ENCODE data around the gene HIF3A. TPM values are rescaled to one million over a fixed set of nuclear protein-coding genes. Genes with fewer than 3 reads are reported as not detected.
"Not testable (repeated sequence)": the region's sequence is repeated elsewhere in the genome, so short reads cannot be mapped to it uniquely, and the experiment has no call there.

HIF3A gene
- total RNA-seq, 1 donor from 2014 or later, result 0.23 TPM

DNA sequence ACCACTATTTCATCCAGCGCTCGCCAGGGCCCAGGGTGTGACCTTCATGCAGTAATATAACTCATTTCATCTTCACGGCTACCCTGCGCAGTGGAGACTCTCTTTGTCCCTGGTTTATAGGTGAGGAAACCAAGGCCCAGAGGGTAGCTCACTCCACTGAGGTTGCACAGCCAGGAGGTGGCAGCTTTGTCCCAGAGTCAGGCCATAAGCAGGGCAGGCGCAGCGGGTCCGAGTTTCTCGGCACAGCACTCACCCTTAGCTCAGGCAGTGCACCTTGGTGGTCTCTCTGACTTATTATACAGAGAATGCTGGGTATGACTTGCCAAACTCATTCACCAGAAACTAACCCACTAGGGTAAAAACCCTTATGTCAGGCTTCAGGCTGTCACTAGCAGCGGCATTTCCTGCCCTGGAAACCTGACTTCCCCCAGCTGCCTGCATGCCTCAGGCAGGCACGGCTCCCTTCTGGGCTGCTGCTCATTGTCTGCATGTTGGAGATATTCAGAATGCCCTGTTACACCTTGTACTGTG lies 74.6 kb downstream of the HIF3A start:
- H3K4me3 ChIP-seq (ENCODE audit: low read depth, low read length), result no peak overlapping the region
- TF ChIP-seq, protein P1, sequence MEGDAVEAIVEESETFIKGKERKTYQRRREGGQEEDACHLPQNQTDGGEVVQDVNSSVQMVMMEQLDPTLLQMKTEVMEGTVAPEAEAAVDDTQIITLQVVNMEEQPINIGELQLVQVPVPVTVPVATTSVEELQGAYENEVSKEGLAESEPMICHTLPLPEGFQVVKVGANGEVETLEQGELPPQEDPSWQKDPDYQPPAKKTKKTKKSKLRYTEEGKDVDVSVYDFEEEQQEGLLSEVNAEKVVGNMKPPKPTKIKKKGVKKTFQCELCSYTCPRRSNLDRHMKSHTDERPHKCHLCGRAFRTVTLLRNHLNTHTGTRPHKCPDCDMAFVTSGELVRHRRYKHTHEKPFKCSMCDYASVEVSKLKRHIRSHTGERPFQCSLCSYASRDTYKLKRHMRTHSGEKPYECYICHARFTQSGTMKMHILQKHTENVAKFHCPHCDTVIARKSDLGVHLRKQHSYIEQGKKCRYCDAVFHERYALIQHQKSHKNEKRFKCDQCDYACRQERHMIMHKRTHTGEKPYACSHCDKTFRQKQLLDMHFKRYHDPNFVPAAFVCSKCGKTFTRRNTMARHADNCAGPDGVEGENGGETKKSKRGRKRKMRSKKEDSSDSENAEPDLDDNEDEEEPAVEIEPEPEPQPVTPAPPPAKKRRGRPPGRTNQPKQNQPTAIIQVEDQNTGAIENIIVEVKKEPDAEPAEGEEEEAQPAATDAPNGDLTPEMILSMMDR (conservative IDR thresholded peaks at IDR 0.05; ENCODE audit: low read depth, low read length), result no peak
- no peak for DNase-seq (ENCODE audit: low read depth)

DNA sequence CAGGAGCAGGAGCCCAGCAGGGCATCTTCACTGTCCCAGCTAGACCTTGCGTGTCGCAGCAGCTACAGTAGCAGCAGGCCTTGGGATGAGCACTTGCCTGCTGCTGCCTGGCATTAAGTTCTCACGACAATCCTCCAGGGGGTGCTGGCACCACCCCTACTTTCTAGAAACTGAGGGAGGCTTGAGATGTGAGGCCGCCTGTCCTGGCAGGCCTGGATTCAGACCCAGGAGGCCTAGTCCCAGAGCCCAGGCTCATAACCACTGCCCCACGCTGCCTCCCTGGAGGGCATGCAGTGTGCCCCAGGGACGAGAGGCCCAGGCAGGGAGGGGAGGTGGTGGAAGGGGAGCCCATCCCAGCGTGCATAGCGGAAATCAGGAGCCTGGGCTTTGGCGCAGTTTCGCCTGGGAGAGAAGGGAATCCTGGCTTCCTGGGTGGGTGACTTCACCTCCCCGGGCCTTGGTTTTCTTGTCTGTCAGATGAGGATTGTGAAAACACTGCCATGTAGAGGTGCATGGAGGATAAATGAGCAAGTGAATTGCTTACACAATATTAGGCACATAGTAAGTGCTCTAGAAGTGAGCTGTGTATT lies 76.2 kb downstream of the HIF3A start:
- no peak for DNase-seq (ENCODE audit: low read depth)
- TF ChIP-seq, protein P1 (conservative IDR thresholded peaks at IDR 0.05; ENCODE audit: low read depth, low read length), result peak; percentile 46
- H3K4me3 ChIP-seq (ENCODE audit: low read depth, low read length), result no peak overlapping the region

DNA sequence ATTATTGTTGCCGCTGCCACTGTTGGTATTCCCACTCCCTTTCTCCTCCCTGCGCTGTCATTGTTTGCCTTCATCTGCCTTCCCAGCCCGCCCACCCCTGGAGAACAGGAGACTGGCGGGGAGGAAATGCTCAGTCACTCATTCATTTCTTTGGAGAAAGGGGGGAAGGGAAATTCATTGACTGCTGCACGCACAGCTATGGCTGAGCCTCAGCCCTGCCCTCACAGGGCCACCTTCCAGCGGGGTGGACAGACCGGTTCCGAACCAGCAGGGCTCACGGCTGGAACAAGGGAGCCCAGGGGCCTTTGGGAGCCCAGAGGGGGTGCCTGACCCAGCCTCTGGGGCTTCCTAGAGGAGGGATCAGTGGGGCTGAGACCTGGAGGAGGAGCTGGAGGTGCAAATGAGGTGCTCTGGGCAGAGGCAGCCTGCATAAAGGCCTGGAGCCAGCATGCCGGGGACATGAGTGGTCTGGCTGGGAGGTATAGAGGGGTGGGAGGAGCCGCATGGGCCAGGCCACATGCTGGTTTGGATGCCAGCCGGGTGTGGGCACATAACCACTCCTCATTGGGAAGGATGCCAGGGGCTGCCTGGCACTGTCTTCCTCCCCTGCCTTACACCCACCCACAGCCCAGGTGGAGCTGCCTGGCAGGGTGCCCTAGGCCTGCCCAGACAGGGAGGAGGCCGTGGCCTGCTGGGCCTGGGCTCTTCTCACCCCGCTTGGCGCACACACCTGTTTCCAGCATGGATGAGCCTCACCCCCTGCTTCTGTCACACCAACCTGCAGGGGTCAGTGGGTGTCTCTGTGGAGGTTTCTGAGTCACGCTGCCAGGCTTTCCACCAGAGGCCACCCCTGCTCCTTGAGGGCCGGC lies 76.9 kb downstream of the HIF3A start:
- H3K4me3 ChIP-seq (ENCODE audit: low read depth, low read length), result peak overlapping the region; percentile 21
- TF ChIP-seq, protein P1 (conservative IDR thresholded peaks at IDR 0.05; ENCODE audit: low read depth, low read length), result peak; percentile 16
- peak; percentile 36 for DNase-seq (ENCODE audit: low read depth)

DNA sequence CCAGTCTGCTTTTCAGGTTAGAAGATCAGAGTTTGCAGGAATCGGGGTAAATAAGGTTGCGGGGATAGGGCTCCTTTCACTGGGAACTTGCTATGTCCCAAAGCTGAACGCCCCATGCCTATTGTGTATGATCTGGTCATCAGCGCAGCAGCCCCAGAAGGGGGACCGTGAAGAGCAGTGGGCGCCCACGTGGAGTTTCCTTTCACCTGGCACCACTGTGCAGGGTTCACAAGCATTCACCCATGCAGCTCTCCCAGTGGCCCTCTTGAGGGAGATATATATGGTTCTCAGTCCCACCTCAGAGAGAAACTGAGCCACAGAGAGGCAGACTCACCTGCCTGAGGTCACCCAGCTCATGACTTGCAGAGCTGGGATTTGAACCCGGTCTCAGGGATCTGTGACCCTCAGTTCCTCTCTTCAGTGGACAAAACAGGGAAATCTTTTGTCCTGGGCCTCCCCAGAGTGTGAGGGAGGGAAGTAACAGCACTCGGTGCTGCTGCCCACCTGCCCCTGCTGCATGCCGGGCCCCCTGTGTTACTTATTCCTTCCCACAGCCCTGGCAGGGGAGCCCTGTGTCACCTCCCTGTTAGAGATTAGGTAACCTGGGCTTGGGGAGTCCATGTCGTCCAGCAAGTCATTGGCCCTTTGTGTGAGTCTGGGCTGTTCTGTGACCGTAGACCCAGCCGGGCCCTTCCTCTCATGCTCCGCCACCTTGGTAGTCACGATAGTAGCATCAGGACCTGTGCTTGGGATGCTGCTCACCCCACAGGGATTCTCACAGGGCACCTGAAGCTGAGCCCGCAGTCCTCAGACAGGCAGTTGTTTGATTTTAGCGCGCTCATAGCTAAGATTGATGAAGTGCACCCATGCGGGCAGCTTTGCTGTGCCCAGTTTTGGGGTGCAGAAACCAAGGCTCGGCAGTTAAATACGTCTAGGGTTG lies 78.0 kb downstream of the HIF3A start:
- DNase-seq (ENCODE audit: low read depth), result no peak
- no peak overlapping the region for H3K4me3 ChIP-seq (ENCODE audit: low read depth, low read length)
- TF ChIP-seq, protein P1 (conservative IDR thresholded peaks at IDR 0.05; ENCODE audit: low read depth, low read length), result no peak

DNA sequence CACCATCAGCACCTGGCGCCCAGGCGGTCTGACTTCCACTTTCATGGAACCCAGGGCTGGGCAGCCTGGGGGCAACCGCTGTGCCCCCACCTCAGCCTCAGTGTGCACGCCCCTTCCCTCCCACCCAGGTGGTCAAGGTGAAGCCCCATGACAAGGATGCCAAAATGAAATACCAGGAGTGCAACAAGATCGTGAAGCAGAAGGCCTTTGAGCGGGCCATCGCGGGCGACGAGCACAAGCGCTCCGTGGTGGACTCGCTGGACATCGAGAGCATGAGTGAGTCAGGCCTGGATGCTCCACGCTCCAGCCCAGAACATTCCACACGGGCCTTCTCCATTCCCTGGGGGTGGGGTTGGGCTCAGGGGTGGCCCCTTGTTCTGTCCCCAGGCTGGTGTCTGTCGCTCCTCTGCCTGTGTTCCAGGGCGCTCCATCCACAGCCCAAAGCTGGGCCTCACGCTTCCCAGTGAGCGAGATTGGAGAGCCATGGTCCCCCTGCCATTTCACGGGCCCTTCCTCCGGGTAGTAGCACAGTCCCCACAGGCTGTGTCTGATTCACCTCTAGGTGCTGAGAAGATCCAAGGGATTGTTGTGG lies 78.7 kb downstream of the HIF3A start:
- not testable (repeated sequence) for DNase-seq (ENCODE audit: low read depth); H3K4me3 ChIP-seq (ENCODE audit: low read depth, low read length)

DNA sequence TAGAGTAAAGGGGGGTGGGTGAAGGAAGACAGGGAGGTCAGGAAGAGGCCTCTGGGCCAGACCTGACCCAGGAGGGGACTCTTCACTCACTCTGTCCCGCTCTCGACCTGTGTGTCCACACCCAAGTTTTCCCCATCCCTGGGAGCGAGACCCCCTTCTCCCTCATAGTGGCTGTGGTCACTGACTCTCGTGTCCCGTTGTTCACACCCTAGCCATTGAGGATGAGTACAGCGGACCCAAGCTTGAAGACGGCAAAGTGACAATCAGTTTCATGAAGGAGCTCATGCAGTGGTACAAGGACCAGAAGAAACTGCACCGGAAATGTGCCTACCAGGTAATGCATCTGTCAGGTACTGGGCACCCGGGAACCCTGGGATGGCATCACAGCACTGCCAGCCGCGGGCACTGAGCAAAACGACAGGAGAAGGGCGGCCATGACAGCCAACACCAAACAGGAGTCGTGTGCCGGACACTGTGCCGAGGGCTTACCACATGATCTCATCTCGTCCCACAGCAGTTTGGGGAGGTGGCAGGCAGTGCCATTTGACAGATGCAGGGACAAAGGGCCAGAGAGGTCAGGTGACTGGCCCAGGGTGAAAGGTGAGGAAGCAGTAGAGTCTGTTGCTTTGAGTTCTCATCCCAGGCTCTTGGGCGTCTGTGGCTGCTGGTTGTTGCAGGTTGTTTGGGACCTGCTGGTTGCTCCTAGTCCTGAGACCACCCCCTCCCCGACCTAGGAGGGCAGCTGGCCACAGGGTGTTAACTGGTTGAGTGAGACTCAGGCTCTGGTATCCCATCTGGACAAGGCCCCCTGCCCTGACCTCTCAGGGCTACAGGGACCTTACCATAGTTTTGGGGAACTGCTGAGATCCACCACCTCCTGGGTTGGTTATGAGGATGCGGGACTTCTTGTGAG lies 79.7 kb downstream of the HIF3A start:
- no peak overlapping the region for H3K4me3 ChIP-seq (ENCODE audit: low read depth, low read length)
- DNase-seq (ENCODE audit: low read depth), result no peak
- TF ChIP-seq, protein P1 (conservative IDR thresholded peaks at IDR 0.05; ENCODE audit: low read depth, low read length), result no peak

All from epithelial cell of proximal tubule (primary cell).